Endothelial cell of umbilical vein (primary cell): ENCODE data around the gene COLEC11. TPM values are rescaled to one million over a fixed set of nuclear protein-coding genes. Genes with fewer than 3 reads are reported as not detected.

Source experiments
- BruUV-seq: library from RNA; stranded (reverse); fragments of 400-500 nt; replicated peaks from 2 replicates; lab custom pipeline; 2021; lab: Mats Ljungman, UMichigan
- CTCF ChIA-PET: fragments of 300-600, 350-600 bp; sonication (Branson Sonifier 250); formaldehyde crosslinking; loops from one replicate; lab custom pipeline; 2021; ENCODE audit warnings: antibody characterized with exemption, inconsistent platforms; lab: Charles Lee
- POLR2A ChIA-PET: fragments of 300-600, 350-600 bp; sonication (Branson Sonifier 250); formaldehyde crosslinking; loops from one replicate; lab custom pipeline; 2021; ENCODE audit warnings: antibody characterized with exemption, inconsistent platforms; lab: Charles Lee
- DNase-seq: peaks from one replicate; pipeline ENCODE4 v3.0.0-alpha.2; 2011; ENCODE audit warnings: low read depth, low spot score
- FAIRE-seq: peaks from 2 replicates; lab custom pipeline; 2011; peaks lifted over from hg19 to GRCh38; lab: Jason Lieb, UNC
- H2AFZ ChIP-seq: 2 replicates; pipeline ENCODE4 v1.6.0; 2012; ENCODE audit warnings: low read depth, low read length, control low read depth, inconsistent platforms
- H3K27ac ChIP-seq: 2 replicates; pipeline ENCODE4 v1.5.1; 2011; ENCODE audit warnings: low read depth, mild to moderate bottlenecking, control low read depth, low read length, moderate library complexity; ENCODE audit not compliant: insufficient read depth
- H3K27me3 ChIP-seq, 2 experiments: 2 replicates each; pipeline versions ENCODE4 v1.6.0 to v1.6.1; 2011; ENCODE audit warnings: low read length in 2 of 2, mixed read lengths in 1 of 2; ENCODE audit not compliant: control insufficient read depth in 2 of 2, insufficient read depth in 2 of 2
- H3K36me3 ChIP-seq, 2 experiments: 2 replicates in 1 of 2; 3 replicates in 1 of 2; pipeline ENCODE4 v1.5.1; 2011; ENCODE audit warnings: low read length in 2 of 2, mild to moderate bottlenecking in 1 of 2, moderate library complexity in 1 of 2; ENCODE audit not compliant: control insufficient read depth in 2 of 2, insufficient read depth in 2 of 2; ENCODE audit errors: extremely low read depth in 1 of 2
- H3K4me1 ChIP-seq: 3 replicates; pipeline ENCODE4 v1.5.1; 2011; ENCODE audit warnings: mild to moderate bottlenecking, low read length; ENCODE audit not compliant: control insufficient read depth, insufficient read depth; ENCODE audit errors: extremely low read depth
- H3K4me2 ChIP-seq: 2 replicates; pipeline ENCODE4 v1.6.1; 2011; ENCODE audit warnings: low read length, control low read depth, mixed read lengths; ENCODE audit not compliant: insufficient read depth
- H3K4me3 ChIP-seq, 3 experiments: fragments of 200-600 bp in 1 of 3; sonication (generic), shearing (Covaris generic) in 1 of 3; replicated peaks in 1 of 3; 2 replicates each; pipeline ENCODE4 v1.5.1; 2011 to 2016; ENCODE audit warnings: control low read depth in 3 of 3, low read length in 3 of 3, mild to moderate bottlenecking in 2 of 3, inconsistent platforms in 1 of 3, low read depth in 1 of 3, moderate library complexity in 1 of 3; ENCODE audit not compliant: insufficient read depth in 1 of 3
- H3K79me2 ChIP-seq: 2 replicates; pipeline ENCODE4 v1.6.0; 2012; ENCODE audit warnings: low read length, inconsistent platforms; ENCODE audit not compliant: control insufficient read depth, insufficient read depth
- H3K9ac ChIP-seq: replicated peaks from 2 replicates; pipeline ENCODE3; 2011; ENCODE audit warnings: low read length, control low read depth; ENCODE audit not compliant: insufficient read depth; ENCODE audit errors: extremely low read depth
- H3K9me1 ChIP-seq: replicated peaks from 3 replicates; pipeline ENCODE4 v1.6.0; 2011; ENCODE audit warnings: mild to moderate bottlenecking, low read length; ENCODE audit not compliant: control insufficient read depth, insufficient read depth; ENCODE audit errors: extremely low read depth
- H3K9me3 ChIP-seq: replicated peaks from 2 replicates; pipeline ENCODE4 v1.5.1; 2012; ENCODE audit warnings: low read length, inconsistent platforms; ENCODE audit not compliant: control insufficient read depth, insufficient read depth
- H4K20me1 ChIP-seq: replicated peaks from 2 replicates; pipeline ENCODE3; 2011; ENCODE audit warnings: mild to moderate bottlenecking, low read length; ENCODE audit not compliant: control insufficient read depth, insufficient read depth; ENCODE audit errors: extremely low read depth
- CTCF ChIP-seq, 2 donors: IDR thresholded peaks; 1 replicate in 1 of 2; 2 replicates in 1 of 2; pipeline ENCODE4 v1.5.1; 2011; ENCODE audit warnings: low read length in 2 of 2, mild to moderate bottlenecking in 2 of 2, moderate library complexity in 2 of 2, control low read depth in 1 of 2, inconsistent platforms in 1 of 2, low read depth in 1 of 2; ENCODE audit not compliant: insufficient read depth in 1 of 2; ENCODE audit errors: extremely low read depth in 1 of 2
- EZH2 ChIP-seq: IDR thresholded peaks from 2 replicates; pipeline ENCODE4 v1.6.1; 2012; ENCODE audit warnings: borderline replicate concordance, low read depth, mild to moderate bottlenecking, moderate library complexity, low read length, inconsistent platforms; ENCODE audit not compliant: severe bottlenecking
- FOS ChIP-seq: IDR thresholded peaks from 2 replicates; pipeline ENCODE4 v1.6.1; 2011; ENCODE audit warnings: mild to moderate bottlenecking, low read length, moderate library complexity, borderline replicate concordance; ENCODE audit not compliant: insufficient read depth
- GATA2 ChIP-seq: IDR thresholded peaks from 2 replicates; pipeline ENCODE4 v1.7.0; 2011; ENCODE audit warnings: low read depth, mild to moderate bottlenecking, moderate library complexity, mixed read lengths, low read length; ENCODE audit not compliant: insufficient read length, insufficient read depth
- JUN ChIP-seq: IDR thresholded peaks from 2 replicates; pipeline ENCODE4 v1.6.1; 2011; ENCODE audit warnings: borderline replicate concordance, low read depth; ENCODE audit not compliant: insufficient read length, insufficient read depth
- MAX ChIP-seq: IDR thresholded peaks from 2 replicates; pipeline ENCODE4 v1.6.1; 2011; ENCODE audit not compliant: insufficient read depth, insufficient read length
- MYC ChIP-seq: IDR thresholded peaks from one replicate; pipeline ENCODE4 v1.6.1; 2011; ENCODE audit warnings: mild to moderate bottlenecking, low read depth, low read length
- POLR2A ChIP-seq: IDR thresholded peaks from 2 replicates; pipeline ENCODE4 v1.6.1; 2012; ENCODE audit warnings: low read depth, mild to moderate bottlenecking, control low read depth, low read length
- POLR2AphosphoS5 ChIP-seq: IDR thresholded peaks from 2 replicates; pipeline ENCODE4 v1.6.1; 2012; ENCODE audit warnings: low read depth, mild to moderate bottlenecking, control low read depth, low read length, moderate library complexity; ENCODE audit not compliant: insufficient read depth
- dilution Hi-C: fragments of 300-500 bp; cut with MboI; formaldehyde crosslinking; loops from one replicate; pipeline ENCODE4 v1.15.0; 2019; ENCODE audit warnings: low sequenced_read_pairs; ENCODE audit not compliant: extremely low pct_ligation_motif_present
- intact Hi-C: fragments of 100-400 bp; cut with micrococcal nuclease; formaldehyde crosslinking; loops from one replicate; pipeline ENCODE4 v1.10.0; 2022
- polyA plus RNA-seq, 4 experiments: library from polyadenylated mRNA; depleted of rRNA in 3 of 4; stranded (reverse) in 3 of 4; unstranded in 1 of 4; fragments of >200 nt; gene quantifications; 2 replicates each; pipeline versions ENCODE4 v1.2.1 to v1.2.3, GENCODE V29; 2011 to 2012; ENCODE audit warnings: missing spikeins in 1 of 4
- total RNA-seq: library from RNA; stranded (reverse); gene quantifications from 2 replicates; pipeline ENCODE4 v1.2.3, GENCODE V29; 2021

COLEC11 gene
- total and polyA plus RNA-seq, 2 donors (not counting 3 experiments of a cell fraction or from before 2014, with no cell fraction given), result 0.15 TPM; not detected in 1

GRCh38 chr2:3581367-3582262 is 13.3 kb upstream of the COLEC11 start:
- CTCF ChIA-PET, result no interaction called here
- Histone ChIP-seq H4K20me1 (peaks cover 17% of the 10 kb centered on the region), H3K9ac (no peak overlapping the region), H3K4me1 (peaks cover 25% of the 10 kb centered on the region), H3K9me3 (no peaks in the 10 kb centered on the region), H3K27ac (no peak overlapping the region), H2AFZ (no peak overlapping the region), H3K27me3 (no peaks in the 10 kb centered on the region), H3K36me3 (peaks cover 22 to 40% of the 10 kb centered on the region in 2 experiments), H3K9me1 (no peaks in the 10 kb centered on the region), H3K4me3 (no peak overlapping the region), H3K4me2 (no peak overlapping the region), H3K79me2 (peaks cover 45% of the 10 kb centered on the region)
- POLR2A ChIA-PET, result no interaction called here
- TF ChIP-seq POLR2A (peak; percentile 30), MYC (no peak)
- dilution Hi-C loops, result no loop called here
- BruUV-seq, result no TSS peak
- FAIRE-seq, result no peak
- DNase-seq, result no peak
- intact Hi-C loops, result no loop called here

GRCh38 chr2:3584076-3584475 is 10.8 kb upstream of the COLEC11 start:
- ChIA-PET POLR2A (interaction anchor here (1.0 kb wide), 1 partner anchor 8 kb away, joined by 6 read pairs; no protein-coding TSS in a partner anchor), CTCF (interaction anchor here (1.0 to 2.7 kb wide), 3 partner anchors 10 to 122 kb away, joined by 3 to 14 read pairs (median 3); partner anchors contain the start of gene COLEC11)
- dilution Hi-C loops (no loop called here), intact Hi-C loops (no loop called here)
- no peak overlapping the region for H3K4me3 ChIP-seq
- no peaks in the 10 kb centered on the region for H3K27me3 ChIP-seq
- H3K9ac ChIP-seq, result no peak overlapping the region
- H2AFZ ChIP-seq, result no peak overlapping the region
- DNase-seq (no peak), FAIRE-seq (no peak)
- no peaks in the 10 kb centered on the region for H3K9me3 ChIP-seq
- H3K79me2 ChIP-seq, result peaks cover 21% of the 10 kb centered on the region
- H4K20me1 ChIP-seq, result peaks cover 2% of the 10 kb centered on the region
- peaks cover 22 to 26% of the 10 kb centered on the region in 2 experiments for H3K36me3 ChIP-seq
- TF ChIP-seq MAX (no peak), POLR2A (no peak), FOS (no peak), EZH2 (no peak), GATA2 (no peak), POLR2AphosphoS5 (no peak), CTCF (IDR thresholded peaks at IDR 0.05; ENCODE audit: extremely low read depth in 1 of 2, insufficient read depth in 1 of 2, low read depth in 1 of 2, low read length in 2 of 2) (no peak), MYC (no peak), JUN (no peak)
- H3K27ac ChIP-seq, result no peak overlapping the region
- H3K4me2 ChIP-seq, result no peak overlapping the region
- no TSS peak for BruUV-seq
- no peaks in the 10 kb centered on the region for H3K9me1 ChIP-seq
- peaks cover under 1% of the 10 kb centered on the region for H3K4me1 ChIP-seq
